ENCODE results near the gene RYK.
A peak's percentile ranks its signal among the peaks of the same experiment; 100 is the strongest.
"Not testable (repeated sequence)": the region's sequence is repeated elsewhere in the genome, so short reads cannot be mapped to it uniquely, and the experiment has no call there.

RYK gene

GRCh38 chr3:134216191-134216764, 34.4 kb downstream of the RYK start:
- DNase-seq (ENCODE audit: low spot score): no peak

GRCh38 chr3:134214239-134214638, 36.4 kb downstream of the RYK start:
- no peak for DNase-seq (ENCODE audit: low spot score)

GRCh38 chr3:134212967-134213665, 37.5 kb downstream of the RYK start:
- peak; percentile 72 for DNase-seq (ENCODE audit: low spot score)

GRCh38 chr3:134211797-134212196, 38.9 kb downstream of the RYK start:
- peak; percentile 35 for DNase-seq (ENCODE audit: low spot score)

- no peak for DNase-seq (ENCODE audit: low spot score)
Observed at GRCh38 chr3:134205451-134205850, 45.2 kb downstream of the RYK start.

GRCh38 chr3:134201201-134202130, 49.2 kb downstream of the RYK start:
- DNase-seq (ENCODE audit: low spot score): no peak

- not testable (repeated sequence) for DNase-seq (ENCODE audit: low spot score)
Observed at GRCh38 chr3:134199880-134200279, 50.8 kb downstream of the RYK start.

GRCh38 chr3:134199240-134199639, 51.4 kb downstream of the RYK start:
- DNase-seq (ENCODE audit: low spot score): no peak

GRCh38 chr3:134198414-134198813, 52.2 kb downstream of the RYK start:
- no peak for DNase-seq (ENCODE audit: low spot score)

- DNase-seq (ENCODE audit: low spot score): peak; percentile 52
Observed at GRCh38 chr3:134197681-134198261, 52.9 kb downstream of the RYK start.

- no peak for DNase-seq (ENCODE audit: low spot score)
Observed at GRCh38 chr3:134194247-134194646, 56.4 kb downstream of the RYK start.

GRCh38 chr3:134190250-134190649, 60.4 kb downstream of the RYK start:
- no peak for DNase-seq (ENCODE audit: low spot score)

- no peak for DNase-seq (ENCODE audit: low spot score)
Observed at GRCh38 chr3:134189849-134190248, 60.8 kb downstream of the RYK start.

- no peak for DNase-seq (ENCODE audit: low spot score)
Observed at GRCh38 chr3:134186391-134186790, 64.3 kb downstream of the RYK start.

- no peak for DNase-seq (ENCODE audit: low spot score)
Observed at GRCh38 chr3:134180761-134181160, 69.9 kb downstream of the RYK start.

GRCh38 chr3:134179508-134179907, 71.2 kb downstream of the RYK start:
- no peak for DNase-seq (ENCODE audit: low spot score)

- no peak for DNase-seq (ENCODE audit: low spot score)
Observed at GRCh38 chr3:134163096-134163495, 87.6 kb downstream of the RYK start.

- DNase-seq (ENCODE audit: low spot score): no peak
Observed at GRCh38 chr3:134161898-134162615, 88.6 kb downstream of the RYK start.

GRCh38 chr3:134155446-134155845, 95.2 kb downstream of the RYK start:
- no peak for DNase-seq (ENCODE audit: low spot score)

GRCh38 chr3:134153761-134154160, 96.9 kb downstream of the RYK start:
- no peak for DNase-seq (ENCODE audit: low spot score)

- no peak for DNase-seq (ENCODE audit: low spot score)
Observed at GRCh38 chr3:134150476-134150875, 100.2 kb downstream of the RYK start.

GRCh38 chr3:134149286-134149685, 101.4 kb downstream of the RYK start:
- no peak for DNase-seq (ENCODE audit: low spot score)
